GOT3 (cell line): ENCODE results near the gene ZNF697.

Experiments used
- DNase-seq: peaks from one replicate; lab custom pipeline; 2025; ENCODE audit warnings: mixed read lengths; lab: John Stamatoyannopoulos, UW

ZNF697 gene

DNA sequence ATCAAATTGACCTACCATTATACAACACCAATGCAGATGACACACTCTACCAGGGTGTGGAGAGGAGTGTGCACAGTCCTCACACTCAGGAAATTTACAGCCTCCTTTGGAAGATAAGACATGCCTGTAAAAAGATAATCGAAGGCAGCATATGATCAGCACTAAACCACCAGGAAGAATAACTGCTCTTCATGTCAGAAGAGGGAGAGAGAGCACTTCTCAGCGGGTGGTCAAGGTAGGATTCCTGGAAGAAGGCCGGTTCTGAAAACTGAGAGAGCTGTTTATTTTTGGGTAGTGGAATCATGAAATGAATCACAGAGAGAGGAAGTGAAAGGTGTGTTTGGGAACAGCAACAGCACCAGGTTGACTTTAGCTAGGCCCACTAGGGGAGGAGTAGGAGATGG lies 14.0 kb upstream of the ZNF697 start:
- no peak for DNase-seq

DNA sequence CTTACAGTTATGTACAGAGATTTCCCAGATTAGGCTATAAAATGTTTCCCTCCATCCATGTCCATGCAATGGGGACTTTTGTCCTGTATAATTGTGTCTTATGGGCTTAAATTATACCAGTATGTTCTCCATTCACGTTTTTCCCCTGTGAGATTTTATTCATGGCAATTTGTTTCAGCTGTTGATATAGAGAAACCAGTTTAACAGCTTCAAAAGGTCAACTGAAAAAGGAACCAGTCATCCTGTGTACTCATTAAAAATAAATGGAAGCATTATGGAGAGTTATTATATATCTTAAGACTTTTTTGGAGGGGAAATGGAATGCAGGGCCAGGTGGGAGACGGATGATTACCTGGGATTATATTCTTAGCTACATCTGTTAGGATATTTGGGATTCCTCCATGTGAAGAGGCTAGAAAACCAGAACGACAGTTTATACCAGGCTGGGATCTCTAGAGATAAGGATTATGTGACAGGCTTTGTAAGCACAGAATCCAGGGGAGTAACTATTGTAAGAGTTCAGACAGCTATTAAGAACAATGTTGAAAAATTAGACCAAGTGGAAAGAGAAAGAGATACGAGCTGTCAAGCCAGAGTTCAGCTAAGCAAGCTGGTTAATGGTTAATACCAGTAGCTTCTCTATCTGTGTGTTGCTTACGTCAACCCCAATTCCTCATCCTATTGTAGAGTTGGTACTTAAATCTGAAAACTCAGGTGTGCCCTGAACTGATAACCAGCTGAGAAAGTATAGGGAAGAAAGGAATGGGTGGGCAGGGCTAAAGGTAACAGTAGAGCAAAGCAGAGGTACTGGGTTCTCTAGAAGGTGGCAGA lies 12.4 kb upstream of the ZNF697 start:
- DNase-seq, result no peak

DNA sequence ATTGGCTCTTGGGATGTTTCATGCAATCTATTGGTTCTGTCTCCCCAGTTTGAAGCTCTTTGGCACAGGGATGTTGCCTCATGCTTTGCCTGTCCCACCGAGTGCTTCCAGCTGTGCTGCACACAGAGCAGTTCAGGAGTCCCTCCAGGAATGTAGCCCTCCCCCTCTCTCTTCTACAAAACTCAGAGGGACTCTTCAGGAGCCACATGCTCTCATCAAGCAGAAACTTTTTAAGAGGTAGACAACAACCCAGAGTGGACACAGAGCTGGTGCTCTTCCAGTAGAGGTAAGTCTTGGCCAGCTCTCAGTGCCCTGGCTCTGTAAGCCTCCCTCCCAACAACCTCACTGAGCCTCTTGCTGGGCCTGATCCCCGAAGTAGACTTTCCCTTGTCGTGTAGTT lies 11.6 kb upstream of the ZNF697 start:
- no peak for DNase-seq

DNA sequence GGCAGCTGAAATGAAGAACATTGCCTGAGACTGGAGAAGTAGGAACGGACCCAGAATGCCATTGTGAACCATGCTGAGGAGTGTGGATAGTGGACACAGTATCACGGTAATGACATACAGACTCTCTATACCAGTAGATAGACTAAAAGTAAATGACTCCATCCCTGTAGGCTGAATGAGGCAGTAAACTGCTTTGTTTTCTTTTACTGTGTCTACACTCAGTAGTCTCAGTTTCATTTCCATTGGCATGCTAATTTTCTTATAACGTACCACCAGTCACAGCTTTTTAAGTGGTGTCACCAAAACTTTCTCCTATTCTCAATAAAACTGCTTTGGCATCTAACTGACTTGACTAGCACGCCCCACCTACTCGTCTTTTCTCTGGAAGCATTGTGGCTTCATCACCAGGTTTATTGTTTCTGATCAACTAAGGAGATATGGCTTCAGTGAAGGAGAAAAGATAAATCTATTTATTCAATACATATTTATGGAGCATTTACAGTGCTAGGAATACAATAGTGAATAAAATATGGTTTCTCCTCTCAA lies 8.4 kb upstream of the ZNF697 start:
- no peak for DNase-seq

DNA sequence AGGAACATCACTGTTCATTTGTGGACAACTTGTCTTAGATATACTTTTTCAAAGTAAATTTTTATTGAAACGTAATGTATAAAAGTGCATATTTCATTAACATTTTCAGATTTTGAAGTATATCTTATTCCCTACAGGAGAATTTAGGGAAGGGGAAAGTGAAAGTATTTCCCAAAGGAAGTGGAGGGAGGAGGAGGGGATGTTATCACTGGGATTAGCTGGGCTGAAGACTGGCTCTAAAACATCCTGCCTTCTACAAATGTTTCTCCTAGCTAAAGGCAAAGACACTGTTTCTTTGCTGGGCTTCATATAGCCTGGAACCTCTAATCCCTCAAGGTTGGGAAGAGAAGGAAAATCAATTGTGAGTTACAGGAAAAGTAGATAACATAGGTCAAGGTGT lies 7.1 kb upstream of the ZNF697 start:
- DNase-seq, result no peak

DNA sequence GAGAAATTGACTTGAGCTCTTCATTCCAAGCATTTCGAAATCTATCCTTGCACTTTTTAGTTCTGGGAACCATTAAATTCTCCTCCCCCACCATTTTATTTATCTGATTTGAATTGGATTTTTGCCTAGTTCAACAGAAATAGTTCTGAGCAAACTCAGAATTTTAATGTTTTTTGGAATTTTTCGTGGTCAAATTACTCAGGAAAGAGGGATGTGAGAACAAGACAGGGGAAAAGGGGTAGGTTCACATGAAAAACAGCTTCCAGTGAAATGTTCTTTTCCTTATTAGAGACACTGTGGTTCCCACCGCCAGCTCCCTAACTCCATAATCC lies 5.7 kb upstream of the ZNF697 start:
- DNase-seq, result no peak

DNA sequence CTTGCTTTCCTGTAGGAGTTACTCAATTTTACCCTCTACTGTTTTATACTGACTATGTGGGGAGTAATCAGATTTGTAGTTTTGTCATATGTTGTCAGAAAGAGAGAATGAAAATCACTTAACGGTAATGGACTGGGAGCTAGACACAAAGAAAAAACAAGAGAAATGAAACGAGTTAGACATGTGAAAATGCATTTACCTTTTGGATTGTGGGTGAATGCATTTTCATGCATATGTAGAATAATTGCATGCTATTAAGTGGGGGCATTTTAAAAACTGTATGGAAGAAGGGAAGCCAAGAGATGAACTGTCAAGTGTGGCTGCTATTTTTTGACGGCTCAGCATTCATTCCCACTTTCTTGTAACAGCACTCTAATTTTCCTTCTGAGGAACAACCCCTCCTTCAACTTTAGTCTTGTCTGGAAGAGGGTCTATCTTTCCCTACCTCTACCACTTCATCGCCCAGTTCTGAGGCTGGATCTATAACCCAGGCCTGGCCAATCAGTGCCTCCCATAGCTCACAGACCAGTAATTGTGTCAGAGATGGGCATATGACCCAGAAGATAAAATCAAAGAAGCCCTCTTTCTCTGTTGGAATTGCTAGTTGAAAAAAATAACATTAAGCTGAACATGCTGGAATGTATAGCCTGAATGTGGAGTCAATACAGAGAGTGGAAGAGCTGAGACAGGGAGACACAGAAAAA lies 5.2 kb upstream of the ZNF697 start:
- no peak for DNase-seq

DNA sequence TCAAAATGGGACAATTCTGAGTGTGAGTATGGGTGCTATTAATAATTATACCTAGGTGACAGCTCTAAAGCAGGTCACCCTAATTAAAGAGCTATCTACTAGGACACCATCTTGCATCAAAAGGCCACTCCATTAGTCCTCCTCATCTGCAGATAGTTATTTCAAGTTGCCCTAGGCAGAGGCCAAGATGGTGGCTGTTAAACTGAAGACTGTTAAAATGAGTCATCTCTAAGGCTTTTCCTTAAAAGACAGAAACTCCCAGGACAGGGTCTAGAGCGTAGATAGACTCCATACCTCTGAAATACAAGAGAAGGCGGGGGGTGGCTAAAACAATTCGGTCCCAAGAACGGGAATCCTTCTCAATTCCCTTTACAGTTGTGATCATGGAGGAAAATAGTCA lies 4.5 kb upstream of the ZNF697 start:
- DNase-seq, result no peak

DNA sequence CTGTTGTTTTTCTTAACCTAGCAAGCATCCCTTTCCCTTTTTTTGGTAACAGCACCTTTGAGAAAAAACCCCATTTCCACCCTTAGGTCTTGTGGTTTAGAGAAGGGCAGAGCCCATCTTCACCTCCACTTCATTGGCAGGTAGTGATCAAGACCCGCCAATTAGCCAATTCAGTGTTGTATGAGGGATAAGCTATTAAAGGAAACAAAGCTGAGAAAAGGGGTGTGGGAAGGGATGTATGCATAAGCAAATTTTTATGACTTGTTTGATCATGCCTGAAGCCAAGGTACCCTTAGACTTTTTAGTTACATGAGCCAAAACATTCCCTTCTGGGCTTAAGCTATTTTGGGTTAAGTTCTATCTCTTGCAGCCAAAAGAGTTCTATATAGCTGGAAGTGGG lies 3.6 kb upstream of the ZNF697 start:
- DNase-seq, result no peak

DNA sequence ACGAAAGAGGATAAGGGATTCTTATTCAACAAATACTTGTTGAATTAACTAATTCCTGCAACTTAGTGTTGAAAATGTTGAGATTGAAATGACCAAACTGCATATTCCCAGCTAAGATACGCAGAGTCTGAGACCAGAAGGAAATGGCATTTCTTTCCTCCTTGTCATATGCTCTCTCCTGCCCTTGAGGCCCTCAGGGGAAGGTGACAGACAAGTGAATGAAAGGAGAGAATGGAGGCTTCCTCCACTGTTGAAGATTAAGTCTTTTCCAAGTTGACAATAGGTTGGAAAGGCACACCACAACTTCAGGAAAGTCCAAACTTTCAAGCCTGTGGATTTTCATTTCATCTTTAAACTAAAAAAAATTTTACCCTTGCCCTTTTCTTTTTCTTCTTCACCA lies 3.1 kb upstream of the ZNF697 start:
- DNase-seq, result no peak

DNA sequence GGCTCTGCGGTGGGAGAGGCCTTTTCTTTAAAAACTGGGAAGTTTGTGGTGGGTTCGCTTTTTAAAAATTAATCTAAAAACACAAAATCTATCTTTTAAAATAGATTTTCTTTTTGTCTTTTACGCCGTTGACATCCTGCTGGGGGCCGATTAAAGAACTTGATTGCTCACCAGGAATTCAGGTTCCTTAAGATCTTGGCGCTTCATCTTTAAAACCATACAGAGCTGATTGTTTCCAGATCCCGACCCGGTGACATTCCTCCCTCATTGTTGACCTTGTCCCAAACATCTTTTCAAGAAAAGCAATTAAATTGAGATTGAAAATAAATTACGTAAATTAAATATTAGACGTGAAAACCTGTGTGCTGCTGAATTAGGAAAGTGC lies 546 bp upstream of the ZNF697 start:
- no peak for DNase-seq

DNA sequence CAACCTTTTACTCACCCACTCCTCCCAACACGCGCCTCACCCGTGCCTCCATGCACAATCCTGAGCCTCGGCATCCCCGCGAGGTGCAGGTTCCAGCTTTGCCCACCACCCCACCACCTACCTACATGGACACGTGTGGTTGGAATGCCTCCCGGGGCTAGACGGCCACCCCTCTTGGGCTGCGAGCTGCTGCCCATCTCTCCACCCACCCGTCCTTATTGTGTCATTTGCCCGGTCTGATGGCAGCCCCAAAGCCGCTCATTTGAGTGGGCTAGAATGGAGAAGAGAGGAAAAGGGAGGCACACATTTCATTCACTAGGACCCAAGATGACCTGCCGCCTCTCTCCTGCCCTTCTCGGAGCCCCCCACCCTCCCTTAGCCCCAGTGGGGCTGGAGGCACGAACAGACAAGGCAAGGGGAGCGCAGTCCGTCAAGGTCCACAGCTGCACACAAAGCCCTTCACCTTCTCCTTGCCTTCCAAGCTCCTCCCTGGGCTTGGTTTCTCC lies 785 bp downstream of the ZNF697 start:
- no peak for DNase-seq

DNA sequence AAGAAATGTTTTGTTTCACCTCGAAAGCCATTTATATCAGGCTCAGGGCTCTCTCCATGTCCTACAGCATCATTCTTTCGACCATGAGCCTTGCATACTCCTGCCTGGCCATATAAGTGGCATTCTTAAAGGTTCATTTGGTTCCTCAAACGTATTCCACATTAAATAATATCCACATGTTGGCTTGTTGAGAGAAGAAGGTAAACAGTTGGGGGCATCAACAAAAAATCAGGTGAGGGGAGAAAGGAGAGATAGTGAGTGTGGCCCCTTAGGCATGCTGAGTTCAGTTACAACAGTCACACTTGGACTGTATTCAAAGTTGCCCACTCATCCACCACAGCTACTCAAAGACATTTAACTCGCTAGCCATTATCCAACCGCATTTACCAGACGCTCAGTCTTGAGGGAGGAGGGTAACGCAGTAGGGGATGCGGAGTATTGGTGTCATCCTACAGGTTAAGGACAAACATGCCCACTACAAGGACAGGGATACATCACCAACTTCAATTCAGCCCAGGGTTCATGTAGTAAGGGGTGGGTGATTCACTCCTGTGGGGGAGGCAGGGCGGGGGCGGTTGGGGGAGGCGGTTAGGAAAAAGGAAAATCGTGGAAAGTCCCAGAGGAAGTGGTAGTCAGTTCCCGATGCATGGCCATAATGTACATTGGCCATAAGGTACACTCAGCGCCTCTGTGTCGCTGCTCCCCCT lies 1.4 kb downstream of the ZNF697 start:
- no peak for DNase-seq

DNA sequence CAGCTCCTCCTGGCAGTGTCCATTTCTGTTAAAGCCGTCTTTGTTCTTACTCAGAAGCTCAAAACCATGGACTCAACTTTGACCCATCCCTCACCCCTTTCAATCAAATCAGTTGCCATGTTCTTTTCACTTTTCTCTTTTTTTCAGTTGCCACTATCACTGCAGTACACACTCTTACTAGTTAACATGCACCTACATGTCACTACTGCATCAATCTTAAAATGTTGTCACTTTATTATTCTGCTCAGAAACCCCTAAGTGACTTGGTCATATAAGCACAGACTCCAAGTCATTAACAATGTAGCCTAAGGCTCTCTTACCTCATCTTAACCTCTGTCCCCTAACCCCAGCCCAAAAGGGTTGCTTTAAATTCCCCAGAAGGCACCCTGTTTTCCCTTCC lies 9.0 kb downstream of the ZNF697 start:
- no peak for DNase-seq

DNA sequence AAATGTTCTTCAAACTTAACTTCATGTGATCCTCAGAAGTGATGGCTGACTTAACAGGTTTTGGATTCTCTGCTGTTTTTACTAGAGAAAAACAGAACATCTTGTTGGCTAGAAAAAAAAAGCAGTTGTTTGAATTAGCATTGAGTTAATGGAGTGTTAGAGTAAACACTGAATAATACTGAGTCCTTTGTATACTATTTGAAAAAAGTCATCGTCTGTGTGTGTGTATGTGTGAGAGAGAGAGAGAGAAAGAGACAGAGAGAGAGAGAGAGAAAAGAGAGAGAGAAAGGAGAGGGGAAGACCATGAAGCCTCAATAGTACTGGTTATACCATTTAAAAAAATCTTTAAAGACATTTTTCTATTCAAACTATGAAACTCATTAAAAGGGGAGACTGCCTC lies 10.4 kb downstream of the ZNF697 start:
- no peak for DNase-seq

DNA sequence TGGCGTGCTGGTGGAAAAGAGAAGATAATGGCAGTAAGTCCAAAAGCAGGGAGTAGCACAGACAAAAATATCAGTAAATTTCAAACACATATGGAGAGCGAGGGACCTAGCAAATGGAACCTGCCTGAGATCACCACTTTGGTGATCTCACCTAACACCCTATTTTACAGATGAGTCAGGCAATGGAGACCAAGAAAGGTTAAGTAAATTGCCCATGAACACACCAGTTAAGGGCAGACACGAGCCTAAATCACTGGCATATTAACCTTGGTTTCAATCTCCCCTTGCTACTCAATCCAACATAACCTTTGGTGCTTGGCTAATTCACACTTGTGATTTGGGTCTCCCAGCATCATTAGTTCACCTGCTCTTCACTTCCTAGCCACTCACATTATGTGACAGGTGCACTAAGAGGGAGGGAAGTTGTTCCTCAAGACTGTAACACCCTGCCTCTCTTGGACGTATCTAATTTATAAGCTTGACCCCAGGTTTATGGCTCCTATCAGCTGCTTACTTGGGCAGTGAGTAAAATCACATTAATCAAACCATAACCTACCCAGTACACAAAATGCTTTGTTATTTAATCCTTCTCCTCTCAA lies 11.5 kb downstream of the ZNF697 start:
- no peak for DNase-seq

DNA sequence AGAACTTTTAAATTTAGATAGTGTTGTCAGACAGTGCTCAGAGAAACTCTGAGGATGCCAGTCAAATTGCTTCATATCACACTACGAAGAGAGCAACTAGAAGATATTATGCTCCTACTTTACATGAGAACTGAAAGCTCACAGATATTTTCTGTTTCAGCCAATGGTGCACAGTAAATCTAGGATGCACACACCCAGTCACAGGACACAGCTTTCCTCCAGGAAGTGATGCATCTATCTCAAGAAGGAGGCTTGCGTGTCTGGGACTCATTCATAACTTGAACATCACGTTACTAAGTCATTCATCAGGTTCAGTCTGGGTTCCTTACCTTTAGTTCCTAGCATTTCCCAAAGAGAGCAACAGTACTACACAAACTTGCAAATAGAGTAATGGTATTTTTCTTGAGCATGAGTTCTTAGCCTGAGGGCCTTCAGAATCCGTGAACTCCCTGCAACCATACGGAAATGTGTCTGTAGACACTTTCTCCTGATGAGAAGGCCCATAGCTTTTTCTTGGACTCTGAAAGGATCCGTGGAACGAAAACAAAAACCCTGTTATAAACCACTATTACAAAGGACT lies 12.2 kb downstream of the ZNF697 start:
- DNase-seq, result no peak

DNA sequence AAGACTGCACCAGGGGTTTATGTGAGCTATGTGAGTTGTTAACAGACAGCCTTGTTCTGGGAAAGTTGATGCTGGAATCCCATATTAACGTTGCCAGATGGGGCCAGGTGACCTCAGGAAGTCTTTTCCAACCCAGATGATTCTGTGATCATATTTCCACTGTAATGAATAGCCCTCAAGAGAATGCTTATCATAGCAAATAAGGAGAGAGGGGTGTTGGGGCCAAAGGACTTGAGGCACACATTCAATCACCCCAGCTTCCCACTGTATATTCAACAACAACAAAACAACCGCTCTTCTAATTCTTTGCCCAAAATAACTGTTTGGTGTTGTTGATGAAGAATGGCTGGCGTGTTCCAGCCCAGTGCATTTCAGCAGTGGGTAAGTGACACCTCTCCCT lies 14.1 kb downstream of the ZNF697 start:
- no peak for DNase-seq

DNA sequence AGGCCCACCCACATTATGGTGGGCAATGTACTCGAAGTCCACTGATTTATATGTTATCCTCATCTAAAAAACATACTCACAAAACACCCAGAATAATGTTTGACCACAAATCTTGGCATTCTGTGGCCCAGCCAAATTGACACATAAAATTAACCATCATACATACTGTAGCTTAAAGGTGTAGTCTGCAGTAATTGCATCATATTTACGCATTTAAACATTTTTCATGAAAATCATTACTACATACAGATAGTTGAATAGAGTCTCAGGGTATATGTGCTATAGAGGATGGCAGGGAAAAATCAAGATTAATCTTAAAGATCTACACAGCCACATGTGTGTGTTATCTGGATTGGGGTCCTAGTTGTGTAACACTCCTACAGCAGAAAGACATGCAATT lies 14.5 kb downstream of the ZNF697 start:
- no peak for DNase-seq

DNA sequence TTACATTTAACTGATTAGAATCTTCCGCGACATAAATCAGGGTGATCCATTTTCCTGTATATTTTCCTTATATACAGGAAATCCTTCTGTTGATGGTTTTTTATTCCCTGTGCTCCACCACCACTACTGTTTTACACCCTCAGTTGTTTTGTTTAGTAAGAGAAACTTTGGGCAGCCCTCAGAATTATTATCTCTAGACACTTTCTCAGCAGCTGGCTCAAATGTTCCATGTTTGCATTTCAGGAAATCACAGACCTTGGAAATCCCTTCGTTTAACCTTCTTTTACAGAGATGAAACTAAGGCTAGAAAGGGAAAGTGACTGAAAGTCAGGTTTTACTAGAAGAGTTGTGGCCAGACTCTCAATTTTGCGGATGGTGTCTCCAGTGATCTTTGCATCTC lies 15.2 kb downstream of the ZNF697 start:
- no peak for DNase-seq

DNA sequence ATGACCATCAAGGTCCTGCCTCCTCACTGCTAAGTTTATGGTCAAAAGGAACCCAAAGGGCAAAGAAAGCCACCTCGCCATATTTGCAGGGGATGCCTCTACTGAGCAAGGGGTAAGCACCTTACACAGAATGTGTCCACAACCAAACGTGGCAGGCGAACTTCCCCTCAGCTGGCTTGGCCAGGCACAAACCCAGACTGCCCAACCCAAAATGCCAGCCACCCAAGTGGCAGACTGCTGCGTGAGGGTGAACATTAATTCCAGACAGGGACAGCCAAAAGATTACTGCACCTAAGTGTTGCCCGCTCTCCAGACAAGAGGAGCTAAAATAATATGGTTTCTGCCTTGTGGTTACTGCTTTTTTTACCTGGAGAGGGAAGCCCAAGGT lies 16.0 kb downstream of the ZNF697 start:
- DNase-seq, result no peak
